SK-N-MC (cell line): ENCODE measurements around the gene ITPRIPL2.

Source experiments
- EZH2 ChIP-seq: fragments of 200-600 bp; sonication (generic); IDR thresholded peaks from one replicate; pipeline ENCODE4 v1.6.1; 2017; ENCODE audit warnings: antibody characterized with exemption
- FOXP2 ChIP-seq: optimal IDR thresholded peaks from 2 replicates; pipeline ENCODE3; 2011; ENCODE audit warnings: mild to moderate bottlenecking, moderate library complexity; ENCODE audit not compliant: insufficient read depth; ENCODE audit errors: extremely low read length, control extremely low read depth
- POLR2AphosphoS5 ChIP-seq: IDR thresholded peaks from 2 replicates; pipeline ENCODE4 v1.6.1; 2012; ENCODE audit warnings: mild to moderate bottlenecking, low read depth, low read length, borderline replicate concordance

GRCh38 chr16:19164285-19164684 lies 50.5 kb downstream of the ITPRIPL2 start:
- TF ChIP-seq EZH2 (no peak), POLR2AphosphoS5 (no peak), FOXP2 (no peak)
